Activated CD8-positive, alpha-beta memory T cell treated with anti-CD3 and anti-CD28 coated beads for 1 hour (primary cell): ENCODE measurements around the gene SFI1.
"Not testable (repeated sequence)": the region's sequence is repeated elsewhere in the genome, so short reads cannot be mapped to it uniquely, and the experiment has no call there.

ENCODE experiments used
- DNase-seq, 2 donors: peaks; one replicate each; pipeline ENCODE4 v3.0.0-alpha.2; 2020; ENCODE audit warnings: low read depth in 1 of 2; ENCODE audit errors: extremely low read depth in 1 of 2

Gene SFI1

DNA sequence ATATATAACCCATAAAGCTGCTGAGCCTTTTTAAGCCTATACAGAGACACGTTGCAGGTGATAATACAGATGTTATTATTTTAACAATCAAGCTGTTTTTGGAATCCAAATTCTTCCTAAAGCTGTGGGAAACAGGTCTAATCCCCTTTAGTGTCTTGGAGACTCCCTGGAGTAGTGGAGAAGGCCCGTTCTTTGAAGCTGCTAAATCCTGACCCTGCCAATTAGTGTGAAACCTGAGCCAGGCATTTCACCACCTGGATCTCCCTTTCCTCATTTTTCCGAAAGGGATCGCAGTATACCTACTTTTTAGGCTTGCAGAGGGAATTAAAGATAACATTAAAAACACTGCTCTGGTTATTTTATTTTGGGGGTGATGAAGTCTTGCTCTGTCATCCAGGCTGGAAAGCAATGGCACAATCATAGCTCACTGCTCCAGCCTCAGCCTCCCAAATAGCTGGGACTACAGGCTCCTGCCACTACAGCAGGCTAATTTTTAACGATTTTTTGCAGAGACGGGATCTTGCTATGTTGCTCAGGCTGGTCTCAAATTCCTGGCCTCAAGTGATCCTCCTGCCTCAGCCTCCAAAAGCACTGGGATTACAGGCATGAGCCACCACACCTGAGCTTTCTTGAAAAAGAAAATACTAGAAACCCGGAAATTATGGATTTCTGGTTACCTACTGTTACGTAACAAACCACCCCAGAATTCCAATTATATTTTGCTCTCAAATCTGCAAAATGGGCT, 4.9 kb upstream of the SFI1 start:
- DNase-seq, result no peak

DNA sequence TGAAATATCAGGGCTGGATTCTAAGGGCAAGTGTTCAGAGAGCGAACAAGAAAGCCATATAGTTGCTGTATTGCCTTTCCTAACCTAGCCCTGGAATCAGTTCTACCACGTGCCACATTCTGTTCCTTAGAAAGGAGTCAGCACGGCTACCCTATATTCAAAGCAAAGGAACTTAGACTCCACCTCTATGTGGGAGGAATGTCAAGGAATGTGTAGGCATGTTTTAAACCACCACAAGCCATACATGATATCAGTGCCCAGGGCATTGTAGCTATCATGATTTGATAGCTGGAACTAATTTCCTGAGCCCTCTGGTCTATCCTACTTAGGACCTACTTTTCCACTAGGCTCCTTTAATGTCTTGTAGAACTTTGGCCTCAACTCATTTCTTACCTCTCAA, 4.2 kb upstream of the SFI1 start:
- DNase-seq, result no peak

DNA sequence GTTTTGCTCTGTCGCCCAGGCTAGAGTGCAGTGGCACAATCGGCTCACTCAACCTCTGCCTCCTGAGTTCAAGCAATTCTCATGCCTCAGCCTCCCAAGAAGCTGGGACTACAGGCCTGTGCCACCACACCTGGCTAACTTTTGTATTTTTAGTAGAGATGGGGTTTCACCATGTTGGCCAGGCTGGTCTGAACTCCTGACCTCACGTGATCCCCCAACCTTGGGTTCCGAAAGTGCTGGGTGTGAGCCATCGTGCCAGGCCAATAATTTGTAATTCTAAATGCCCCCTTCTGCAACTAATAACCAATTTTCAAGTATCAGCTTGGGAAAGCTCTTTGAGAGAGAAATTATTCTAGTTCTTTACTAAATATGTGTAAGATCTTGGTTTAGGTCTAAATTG, 3.0 kb upstream of the SFI1 start:
- DNase-seq, result not testable (repeated sequence)

DNA sequence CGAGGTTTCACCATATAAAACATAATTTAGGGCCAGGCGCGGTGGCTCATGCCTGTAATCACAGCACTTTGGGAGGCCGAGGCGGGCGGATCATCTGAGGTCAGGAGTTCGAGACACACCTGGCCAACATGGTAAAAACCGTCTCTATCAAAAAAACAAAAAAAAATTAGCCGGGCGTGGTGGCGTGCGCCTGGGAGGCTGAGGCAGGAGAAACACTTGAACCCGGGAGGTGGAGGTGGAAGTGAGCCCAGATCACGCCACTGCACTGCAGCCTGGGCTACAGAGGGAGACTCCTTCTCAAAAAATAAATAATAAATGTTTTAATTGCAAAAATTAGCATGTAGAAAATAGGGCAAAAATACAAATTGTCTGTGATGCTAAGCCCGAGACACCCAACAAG, 993 bp upstream of the SFI1 start:
- DNase-seq, result no peak

DNA sequence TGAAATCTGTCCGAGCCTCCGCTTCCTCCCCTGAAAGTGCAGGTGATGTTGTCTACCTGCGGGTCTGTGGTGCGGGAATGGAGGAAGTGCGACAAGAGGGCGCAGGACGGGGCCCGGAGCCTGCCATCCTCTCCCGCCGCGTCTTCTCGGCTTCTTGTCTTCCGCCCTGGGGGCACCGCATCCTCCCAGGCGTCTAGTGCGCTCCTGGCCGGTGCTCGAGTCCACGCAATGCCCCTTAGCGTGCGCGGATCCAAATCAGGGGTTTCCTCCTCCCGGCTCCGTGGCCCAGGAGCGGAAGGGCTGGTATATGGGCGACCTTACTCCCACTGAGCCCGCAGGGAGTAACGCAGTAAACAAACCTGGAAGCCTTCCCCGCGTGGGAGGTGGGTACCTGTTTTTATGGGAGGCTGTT, 405 bp downstream of the SFI1 start:
- peak in 1 of 2 donors; percentile 27 for DNase-seq

DNA sequence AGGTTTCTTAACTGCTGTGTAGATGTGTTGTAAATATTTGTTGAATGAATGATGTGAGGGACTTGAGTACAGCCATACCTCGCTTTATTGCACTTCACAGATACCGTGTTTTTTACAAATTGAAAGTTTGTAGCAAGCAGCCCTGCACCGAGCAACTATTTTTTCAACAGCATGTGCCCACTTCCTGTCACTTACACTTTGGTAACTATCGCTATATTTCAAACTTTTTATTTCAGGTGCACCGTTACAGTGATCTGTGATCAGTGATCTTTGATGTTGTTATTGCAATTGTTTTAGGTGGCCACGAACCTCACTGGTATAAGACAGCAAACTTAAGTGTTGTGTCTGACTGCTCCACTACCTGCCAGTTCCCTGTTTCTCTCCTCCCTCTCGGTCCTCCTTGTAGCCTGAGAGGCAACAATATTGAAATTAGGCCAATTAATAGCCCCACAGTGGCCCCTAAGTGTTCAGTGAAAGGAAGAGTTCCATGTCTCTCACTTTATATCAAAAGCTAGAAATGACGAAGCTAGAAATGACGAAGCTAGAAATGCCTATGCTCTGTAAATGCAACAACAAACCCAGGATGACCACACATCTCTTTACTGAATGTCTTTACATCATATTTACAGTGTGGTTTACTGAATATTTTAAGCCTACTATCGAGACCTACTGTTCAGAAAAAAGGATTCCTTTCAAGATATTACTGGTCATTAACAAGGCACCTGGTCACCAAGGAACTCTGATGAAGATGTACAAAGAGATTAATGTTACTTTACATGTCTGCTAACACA, 1.0 kb downstream of the SFI1 start:
- no peak for DNase-seq

DNA sequence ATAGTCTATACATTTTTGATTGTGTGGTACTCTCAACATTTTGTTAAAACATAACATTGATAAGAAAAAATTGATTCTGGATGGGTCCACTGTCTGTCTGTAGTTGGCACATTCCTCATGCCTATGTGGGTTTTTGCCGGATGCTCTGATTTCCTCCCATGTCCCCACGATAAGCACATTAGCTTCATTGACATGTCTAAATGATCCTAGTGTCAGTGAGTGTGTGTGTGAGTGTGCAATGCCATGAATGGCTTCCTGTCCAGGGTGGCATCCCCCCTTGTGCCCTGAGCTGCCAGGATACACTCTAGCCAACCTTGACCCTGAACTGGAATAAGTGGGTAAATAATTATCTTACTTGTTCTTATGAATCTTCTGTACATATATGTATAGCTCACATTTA, 5.4 kb downstream of the SFI1 start:
- DNase-seq, result no peak

DNA sequence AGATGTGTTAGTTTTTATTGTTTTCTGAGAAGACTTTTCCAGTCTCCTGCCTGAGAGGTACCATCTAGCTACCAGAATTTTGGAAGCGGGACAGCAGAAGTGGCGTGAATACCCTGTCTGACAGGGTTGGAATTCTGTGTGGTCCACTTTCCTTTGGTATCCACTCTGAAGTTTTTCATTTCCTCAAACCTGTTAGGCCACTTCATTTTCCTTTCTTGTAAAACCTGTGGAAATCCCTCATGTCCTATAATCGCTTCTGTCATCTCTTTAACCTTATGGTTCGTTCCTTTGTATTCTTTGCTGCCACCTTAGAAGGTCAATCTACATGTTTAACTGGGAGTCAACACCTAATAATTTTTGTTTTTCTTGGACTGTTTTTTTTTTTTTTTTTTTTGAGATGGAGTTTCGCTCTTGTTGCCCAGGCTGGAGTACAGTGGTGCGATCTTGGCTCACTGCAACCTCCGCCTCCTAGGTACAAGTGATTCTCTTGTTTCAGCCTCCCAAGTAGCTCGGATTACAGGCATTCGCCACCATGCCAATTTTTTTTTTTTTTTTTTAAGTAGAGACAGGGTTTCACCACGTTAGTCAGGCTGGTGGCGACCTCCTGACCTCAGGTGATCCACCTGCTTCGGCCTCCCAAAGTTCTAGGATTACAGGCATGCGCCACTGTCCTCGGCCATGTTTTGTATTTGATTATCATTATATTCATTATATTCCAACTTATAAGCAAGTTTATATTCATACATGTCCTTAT, 7.1 kb downstream of the SFI1 start:
- no peak for DNase-seq

DNA sequence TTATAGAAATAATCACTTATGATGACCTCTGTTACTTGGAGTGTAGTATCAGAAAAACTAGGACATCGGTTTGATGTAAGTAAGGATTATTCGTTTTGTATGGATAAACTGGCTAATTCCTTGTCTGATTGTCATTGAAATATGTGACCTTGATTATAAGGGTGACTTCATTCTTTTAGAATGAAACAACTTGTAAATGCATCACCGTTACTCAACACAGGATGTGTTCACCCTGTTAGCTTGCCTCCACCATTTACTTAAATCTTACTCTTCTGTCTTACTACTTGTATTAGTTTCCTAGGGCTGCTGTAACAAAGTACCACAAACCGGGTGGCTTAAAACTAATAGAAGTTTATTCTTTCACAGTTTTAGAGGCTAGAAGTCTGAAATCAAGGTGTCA, 7.9 kb downstream of the SFI1 start:
- DNase-seq, result no peak

DNA sequence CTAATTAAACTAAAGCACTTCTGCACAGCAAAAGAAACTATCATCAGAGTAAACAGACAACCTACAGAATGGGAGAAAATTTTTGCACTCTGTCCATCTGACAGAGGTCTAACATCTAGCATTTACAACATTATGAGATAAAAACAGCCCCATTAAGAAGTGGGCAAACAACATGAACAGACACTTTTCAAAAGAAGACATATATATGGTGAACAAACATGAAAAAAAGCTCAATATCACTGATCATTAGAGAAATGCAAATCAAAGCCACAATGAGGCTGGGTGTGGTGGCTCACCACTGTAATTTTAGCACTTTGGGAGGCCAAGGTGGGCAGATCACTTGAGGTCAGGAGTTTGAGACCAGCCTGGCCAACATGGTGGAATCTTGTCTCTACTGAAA, 11.2 kb downstream of the SFI1 start:
- not testable (repeated sequence) for DNase-seq

DNA sequence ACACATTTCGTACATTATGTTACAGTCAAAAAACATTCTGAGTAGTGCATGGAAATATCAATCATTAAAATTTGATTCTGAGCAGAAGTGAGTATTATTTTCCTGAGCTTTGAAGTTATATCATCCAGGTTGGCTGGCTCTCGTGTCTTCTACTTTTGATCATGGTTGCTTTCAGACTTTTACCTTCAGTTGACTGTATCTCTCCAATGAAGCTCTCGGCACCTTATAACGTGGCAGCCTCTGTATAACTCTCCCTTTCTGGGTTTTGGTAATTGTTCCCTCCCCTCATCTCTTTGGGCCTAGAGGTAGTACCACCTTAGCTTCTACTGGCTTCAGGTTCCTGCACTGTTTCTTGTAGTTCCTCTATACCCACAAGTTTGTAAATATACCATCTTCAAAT, 12.2 kb downstream of the SFI1 start:
- no peak for DNase-seq

DNA sequence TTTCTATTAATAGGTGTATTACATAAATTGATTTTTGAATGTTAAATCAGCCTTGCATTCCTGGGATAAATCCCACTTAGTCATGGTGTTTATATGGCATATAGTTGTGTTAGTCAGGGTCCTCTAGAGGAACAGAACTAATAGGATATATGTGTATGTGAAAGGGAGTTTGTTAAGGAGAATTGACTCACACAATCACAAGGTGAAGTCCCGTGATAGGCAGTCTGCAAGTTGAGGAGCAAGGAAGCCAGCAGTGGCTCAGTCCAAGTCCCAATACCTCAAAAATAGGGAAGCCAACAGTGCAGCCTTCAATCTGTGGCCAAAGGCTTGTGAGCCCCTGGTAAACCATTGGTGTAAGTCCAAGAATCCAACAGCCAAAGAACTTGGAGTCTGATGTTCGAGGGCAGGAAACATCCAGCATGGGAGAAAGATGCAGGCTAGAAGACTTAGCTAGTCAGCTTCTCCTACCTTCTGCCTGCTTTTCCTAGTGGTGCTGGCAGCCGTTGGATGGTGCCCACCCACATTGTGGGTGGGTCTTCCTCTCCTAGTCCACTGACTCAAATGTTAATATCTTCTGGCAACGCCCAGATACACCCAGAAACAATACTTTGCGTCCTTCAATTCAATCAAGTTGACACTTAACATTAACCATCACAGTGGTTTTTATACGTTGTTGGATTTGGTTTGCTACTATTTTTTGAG, 12.9 kb downstream of the SFI1 start:
- no peak for DNase-seq

DNA sequence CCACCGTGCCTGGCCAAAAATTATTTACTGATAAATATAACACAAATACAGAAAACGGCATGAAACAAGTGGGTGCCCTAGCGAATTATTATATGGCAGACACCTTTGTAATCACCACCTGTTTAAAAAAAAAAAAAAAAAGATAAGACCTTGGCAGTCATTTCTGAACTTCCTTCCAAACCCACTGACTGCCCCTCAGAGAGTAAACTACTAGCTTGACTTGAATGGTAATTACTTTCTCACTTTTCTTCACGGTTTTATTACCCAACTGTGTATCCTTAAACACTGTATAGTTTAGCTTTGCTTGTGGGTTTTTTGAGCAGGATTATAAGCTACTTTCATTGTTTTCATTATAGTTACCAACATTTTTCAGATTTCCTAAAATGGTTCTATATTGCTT, 23.7 kb downstream of the SFI1 start:
- no peak for DNase-seq

DNA sequence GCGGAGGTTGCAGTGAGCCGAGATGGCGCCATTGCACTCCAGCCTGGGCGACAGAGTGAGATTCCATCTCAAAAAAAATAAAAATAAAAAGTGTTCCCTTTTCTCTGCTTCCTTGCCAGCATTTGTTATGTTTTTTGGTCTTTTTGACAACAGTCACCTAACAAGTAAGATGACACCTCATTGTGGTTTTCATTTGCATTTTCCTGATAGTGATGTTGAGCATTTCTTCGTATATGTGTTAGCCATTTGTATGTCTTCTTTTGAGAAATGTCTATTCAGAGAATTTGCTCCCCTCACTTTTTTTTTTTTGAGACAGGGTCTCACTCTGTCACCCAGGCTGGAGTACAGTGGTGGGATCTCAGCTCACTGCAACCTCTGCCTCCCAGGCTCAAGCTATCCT, 27.8 kb downstream of the SFI1 start:
- DNase-seq, result not testable (repeated sequence)

DNA sequence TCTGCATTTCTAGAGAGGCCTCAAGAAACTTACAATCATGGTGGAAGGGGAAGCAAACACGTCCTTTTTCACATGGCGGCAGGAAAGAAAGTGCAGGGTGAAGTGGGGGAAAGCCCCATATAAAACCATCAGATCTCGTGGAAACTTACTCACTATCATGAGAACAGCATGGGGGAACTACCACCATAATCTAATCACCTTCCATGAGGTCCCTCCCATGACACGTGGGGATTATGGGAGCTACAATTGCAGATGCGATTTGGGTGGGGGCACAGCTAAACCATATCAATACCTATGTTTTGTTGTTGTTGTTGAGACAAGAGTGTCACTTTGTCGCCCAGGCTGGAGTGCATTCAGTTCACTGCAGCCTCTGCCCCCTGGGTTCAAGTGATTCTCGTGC, 29.9 kb downstream of the SFI1 start:
- DNase-seq, result no peak

DNA sequence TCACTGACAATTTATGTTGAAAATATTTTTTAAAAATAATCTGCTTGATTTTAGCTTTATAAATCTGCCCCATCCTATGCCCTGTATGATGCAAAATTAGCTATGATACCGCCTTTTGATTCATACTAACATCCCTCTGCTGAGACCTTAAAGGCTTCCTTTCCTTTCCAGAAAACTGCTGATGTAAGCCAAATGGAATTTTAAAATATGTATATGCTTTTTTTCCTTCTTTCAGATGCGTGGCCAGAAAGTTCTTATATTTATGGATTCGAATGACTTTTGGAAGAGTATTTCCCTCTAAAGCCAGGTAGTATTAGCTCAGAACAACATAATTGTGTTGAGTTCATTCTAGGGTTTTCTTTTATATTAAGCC, 34.5 kb downstream of the SFI1 start:
- no peak for DNase-seq

DNA sequence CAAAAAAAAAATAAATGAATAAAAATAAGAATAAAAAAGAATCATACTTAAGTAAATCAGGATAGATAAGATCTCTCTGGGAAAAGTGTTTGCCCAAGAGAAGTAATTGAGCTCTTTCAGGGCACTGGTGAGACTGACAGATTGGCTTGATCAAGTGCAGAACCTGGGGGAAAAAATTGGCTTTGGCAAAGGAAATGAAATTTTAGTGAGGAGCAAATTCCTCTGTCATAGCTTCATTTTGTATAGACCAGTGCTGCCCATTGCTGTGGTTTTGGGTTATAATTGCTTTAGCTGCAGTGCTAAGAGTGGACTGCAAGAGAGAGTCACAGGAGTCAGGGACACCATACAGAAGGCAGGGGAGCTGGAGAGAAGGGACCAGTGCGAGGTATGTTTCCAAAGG, 35.7 kb downstream of the SFI1 start:
- DNase-seq, result no peak

DNA sequence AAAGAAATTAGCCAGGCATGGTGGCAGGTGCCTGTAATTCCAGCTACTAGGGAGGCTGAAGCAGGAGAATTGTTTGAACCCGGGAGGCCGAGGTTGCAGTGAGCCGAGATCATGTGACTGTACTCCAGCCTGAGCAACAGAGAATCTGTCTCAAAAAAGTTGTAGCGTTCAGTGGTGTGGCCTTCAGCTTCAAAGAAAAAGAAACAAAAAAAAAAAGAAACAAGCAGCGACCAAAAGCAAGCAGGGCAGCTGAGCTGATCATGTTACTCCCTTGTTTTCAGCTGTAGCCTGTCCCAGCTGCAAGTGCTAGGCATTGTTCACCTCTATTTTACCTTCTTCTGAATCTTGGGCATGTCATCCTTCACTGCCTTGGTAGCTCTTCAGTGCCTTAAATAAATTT, 37.0 kb downstream of the SFI1 start:
- DNase-seq, result no peak

DNA sequence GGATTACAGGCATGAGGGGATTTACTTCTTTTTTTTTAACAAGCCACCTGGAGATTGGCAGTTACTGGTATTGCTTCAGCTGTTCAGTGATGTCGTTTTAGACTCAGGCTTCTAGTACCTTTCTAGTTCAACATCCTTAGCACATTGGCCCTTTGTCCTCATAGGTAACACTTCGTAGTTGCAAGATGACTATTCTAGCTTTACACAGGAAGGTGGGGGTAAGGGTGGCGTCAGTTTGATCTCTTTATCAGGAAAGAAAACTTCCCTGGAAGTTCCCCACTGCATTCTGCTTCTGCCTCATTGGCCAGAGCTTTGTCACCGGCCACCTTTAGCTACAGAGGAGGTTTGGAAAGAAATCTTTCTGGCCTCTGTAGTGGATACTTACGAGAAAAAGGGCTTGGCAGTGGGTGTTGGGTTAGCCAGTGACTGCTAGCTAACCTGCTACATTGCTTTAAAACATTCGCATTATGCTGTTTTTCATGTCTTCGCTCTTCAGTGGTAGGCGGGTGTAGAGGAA, 40.7 kb downstream of the SFI1 start:
- no peak for DNase-seq

DNA sequence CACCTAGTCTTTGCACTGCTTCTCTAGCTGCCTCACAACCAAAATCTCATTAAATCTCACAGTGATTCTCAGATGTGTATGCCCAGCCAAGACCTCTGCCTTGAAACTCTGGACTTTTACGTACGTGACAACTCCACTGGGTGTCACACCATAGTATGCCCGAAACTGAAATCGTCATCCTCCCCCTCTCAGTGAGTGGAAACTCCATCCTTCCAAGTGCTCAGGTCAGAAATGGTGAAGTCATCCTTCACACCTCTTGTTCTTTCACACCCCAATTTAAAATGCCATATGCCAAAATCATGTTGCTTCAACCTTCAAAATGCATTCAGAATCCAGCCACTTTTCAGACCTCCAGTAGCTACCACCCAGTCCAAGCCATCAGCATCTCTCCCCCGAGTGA, 42.5 kb downstream of the SFI1 start:
- no peak for DNase-seq

DNA sequence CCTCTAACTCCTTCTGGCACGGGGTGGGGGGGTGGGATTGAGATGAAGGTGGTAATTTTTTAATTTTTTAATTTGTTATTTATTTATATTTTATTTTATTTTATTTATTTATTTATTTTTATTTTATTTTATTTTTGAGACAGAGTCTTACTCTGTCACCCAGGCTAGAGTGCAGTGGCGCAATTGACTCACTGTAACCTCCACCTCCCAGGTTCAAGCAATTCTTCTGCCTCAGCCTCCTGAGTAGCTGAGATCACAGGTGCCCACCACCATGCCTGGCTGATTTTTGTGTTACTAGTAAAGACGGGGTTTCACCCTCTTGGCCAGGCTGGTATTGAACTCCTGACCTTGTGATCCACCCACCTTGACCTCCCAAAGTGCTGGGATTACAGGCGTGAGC, 43.8 kb downstream of the SFI1 start:
- not testable (repeated sequence) for DNase-seq
